HepG2 (cell line): ENCODE measurements around the gene GATAD2B. TPM values are rescaled to one million over a fixed set of nuclear protein-coding genes. Genes with fewer than 3 reads are reported as not detected.

ENCODE experiments used
- ATAC-seq: fragments of 200-7000 bp; cut with Tn5 transposase; 3 replicates; pipeline ENCODE4 v1.9.1; 2020; ENCODE audit warnings: mild to moderate bottlenecking, moderate library complexity
- BruUV-seq: library from RNA; stranded (reverse); fragments of 400-500 nt; replicated peaks from 2 replicates; lab custom pipeline; 2021; lab: Mats Ljungman, UMichigan
- CTCF ChIA-PET: fragments of 300-600 bp; formaldehyde crosslinking; extraction: SDS; loops from one replicate; lab custom pipeline; 2021; ENCODE audit warnings: low total read pairs, inconsistent platforms, low intra/inter-chr PET ratio; lab: Yijun Ruan, JAX
- POLR2A ChIA-PET: fragments of 350-600 bp; sonication (Branson Sonifier 250); formaldehyde crosslinking; loops from one replicate; lab custom pipeline; 2020; ENCODE audit warnings: antibody characterized with exemption, inconsistent platforms; lab: Yijun Ruan, JAX
- DNase-seq: peaks from one replicate; pipeline ENCODE4 v3.0.0-alpha.2; 2015; ENCODE audit warnings: low spot score
- FAIRE-seq: peaks from 3 replicates; lab custom pipeline; 2011; peaks lifted over from hg19 to GRCh38; lab: Jason Lieb, UNC
- H2AFZ ChIP-seq: one replicate; pipeline ENCODE4 v1.6.1; 2011; ENCODE audit warnings: low read length, inconsistent platforms
- H3K27ac ChIP-seq: fragments of 300-600 bp; 3 replicates; pipeline ENCODE4 v1.8.0; 2011; ENCODE audit warnings: mixed run types, mild to moderate bottlenecking, mixed read lengths, low read length, inconsistent platforms; ENCODE audit not compliant: insufficient read depth; ENCODE audit errors: extremely low read length
- H3K27me3 ChIP-seq, 2 experiments: fragments of 200-600 bp in 1 of 2; 2 replicates in 1 of 2; 3 replicates in 1 of 2; pipeline versions ENCODE4 v1.6.0 to v1.8.0; 2011; ENCODE audit warnings: low read length in 2 of 2, mild to moderate bottlenecking in 2 of 2, moderate library complexity in 2 of 2, inconsistent platforms in 1 of 2; ENCODE audit not compliant: insufficient read depth in 2 of 2, control insufficient read depth in 1 of 2
- H3K36me3 ChIP-seq, 2 experiments: fragments of 200-600 bp in 1 of 2; replicated peaks in 1 of 2; 2 replicates in 1 of 2; 3 replicates in 1 of 2; pipeline versions ENCODE4 v1.5.1 to v1.8.0; 2011; ENCODE audit warnings: low read length in 2 of 2, inconsistent platforms in 1 of 2; ENCODE audit not compliant: insufficient read depth in 2 of 2, control insufficient read depth in 1 of 2
- H3K4me1 ChIP-seq: 2 replicates; pipeline ENCODE4 v1.5.1; 2012; ENCODE audit warnings: low read length, inconsistent platforms; ENCODE audit not compliant: insufficient read depth
- H3K4me2 ChIP-seq: 2 replicates; pipeline ENCODE4 v1.6.0; 2011; ENCODE audit warnings: low read depth, low read length, inconsistent platforms
- H3K4me3 ChIP-seq, 3 experiments: fragments of 200-600 bp in 1 of 3; sonication (generic), shearing (Covaris generic) in 1 of 3; replicated peaks in 1 of 3; 2 replicates each; pipeline ENCODE4 v1.5.1; 2011 to 2016; ENCODE audit warnings: low read length in 3 of 3, inconsistent platforms in 2 of 3, low read depth in 2 of 3, mild to moderate bottlenecking in 2 of 3, control low read depth in 1 of 3, mixed read lengths in 1 of 3; ENCODE audit not compliant: insufficient read depth in 1 of 3
- H3K79me2 ChIP-seq: one replicate; pipeline ENCODE4 v1.6.1; 2011; ENCODE audit warnings: low read length, inconsistent platforms; ENCODE audit not compliant: insufficient read depth
- H3K9ac ChIP-seq: 2 replicates; pipeline ENCODE4 v1.6.0; 2011; ENCODE audit warnings: mild to moderate bottlenecking, low read depth, low read length, inconsistent platforms; ENCODE audit not compliant: insufficient read depth
- H3K9me3 ChIP-seq: 2 replicates; pipeline ENCODE4 v1.5.1; 2012; ENCODE audit warnings: mild to moderate bottlenecking, low read length
- H4K20me1 ChIP-seq: 2 replicates; pipeline ENCODE4 v1.6.0; 2011; ENCODE audit warnings: inconsistent platforms, mild to moderate bottlenecking, low read length, moderate library complexity; ENCODE audit not compliant: insufficient read depth
- DMAP1 ChIP-seq: IDR thresholded peaks from 2 replicates; pipeline ENCODE4 v1.6.1; 2016
- E2F1 ChIP-seq: sonication (generic); formaldehyde crosslinking; IDR thresholded peaks from 2 replicates; pipeline ENCODE4 v1.5.0; 2020; ENCODE audit warnings: missing genetic modification reagents
- HNF4A ChIP-seq: sonication (generic); formaldehyde crosslinking; IDR thresholded peaks from 2 replicates; pipeline ENCODE4 v1.4.0; 2020; ENCODE audit warnings: missing genetic modification reagents
- KDM1A ChIP-seq: IDR thresholded peaks from 2 replicates; pipeline ENCODE4 v1.6.1; 2016; ENCODE audit warnings: missing compliant biosample characterization
- POLR2G ChIP-seq: fragments of 200-400 bp; formaldehyde crosslinking; IDR thresholded peaks from 2 replicates; pipeline ENCODE4 v1.6.1; 2018; ENCODE audit warnings: mild to moderate bottlenecking, low read depth, low read length, moderate library complexity
- SOX13 ChIP-seq, 3 experiments: fragments of 450-650 bp in 1 of 3; sonication (generic) in 1 of 3; formaldehyde crosslinking in 1 of 3; IDR thresholded peaks in 2 of 3; conservative IDR thresholded peaks in 1 of 3; 2 replicates each; pipeline versions ENCODE4 v1.5.0 to v1.6.1; 2016 to 2020; ENCODE audit warnings: antibody characterized with exemption in 1 of 3, mild to moderate bottlenecking in 1 of 3, missing compliant biosample characterization in 1 of 3, missing genetic modification reagents in 1 of 3, moderate library complexity in 1 of 3
- ZNF615 ChIP-seq: sonication (generic); formaldehyde crosslinking; IDR thresholded peaks from 2 replicates; pipeline ENCODE4 v1.5.0; 2020; ENCODE audit warnings: mild to moderate bottlenecking, missing genetic modification reagents, borderline replicate concordance
- WGBS: methylation state at CpG from one replicate; pipeline ENCODE4 v1.1.6; 2017; ENCODE audit warnings: low lambda C conversion rate; 5-methylcytosine and 5-hydroxymethylcytosine counted together
- in situ Hi-C: cut with HindIII; loops from 2 replicates; pipeline ENCODE4 v1.10.0; 2017; ENCODE audit warnings: low pct_unique_long_range_greater_than_20kb; ENCODE audit not compliant: extremely low pct_ligation_motif_present
- intact Hi-C: fragments of 100-400 bp; cut with micrococcal nuclease; formaldehyde crosslinking; loops from one replicate; pipeline ENCODE4 v1.10.0; 2022; ENCODE audit not compliant: unreplicated experiment
- polyA plus RNA-seq, 8 experiments: library from polyadenylated mRNA; depleted of rRNA in 3 of 8; stranded (reverse) in 7 of 8; unstranded in 1 of 8; fragments of >200 nt; fragmentation: Illumina TruSeq in 4 of 8; extraction: Trizol in 4 of 8; gene quantifications; 2 replicates each; pipeline versions ENCODE4 v1.2.1 to v1.2.3, GENCODE V29; 2011 to 2016; ENCODE audit warnings: low read depth in 4 of 8, missing spikeins in 1 of 8, mixed read lengths in 1 of 8; ENCODE audit not compliant: insufficient read depth in 1 of 8
- total RNA-seq, 5 experiments: library from RNA; depleted of rRNA; stranded (reverse); fragments of >200 nt; fragmentation: Illumina TruSeq; extraction: Trizol; gene quantifications; 2 replicates each; pipeline ENCODE4 v1.2.3, GENCODE V29; 2016; ENCODE audit warnings: low read depth in 1 of 5

The GATAD2B gene
- total and polyA plus RNA-seq, 2 of the 13 experiments (the other 11 are each of a cell fraction or from before 2014, with no cell fraction given) = 3.2 to 5.2 TPM

GRCh38 chr1:153929426-153929825 is 6.7 kb upstream of the GATAD2B start (continued):
- TF ChIP-seq E2F1 (CRISPR knock-in tag) (no peak), SOX13 (IDR thresholded peaks at IDR 0.05) (no peak), SOX13 (CRISPR knock-in tag; conservative IDR thresholded peaks at IDR 0.05 in 1 of 2, IDR thresholded peaks at IDR 0.05 in 1 of 2) (no peak), DMAP1 (CRISPR knock-in tag) (no peak), HNF4A (no peak)

- WGBS = 89% methylated on average over 4 of the region's 4 CpGs
- ChIA-PET CTCF (no interaction called here), POLR2A (interaction anchor here (1.4 to 2.2 kb wide), 3 partner anchors 11 to 25 kb away, joined by 4 to 8 read pairs (median 6); partner anchors contain the start of gene DENND4B)
- no peak overlapping the region for H3K4me2 ChIP-seq
- no peak overlapping the region for H2AFZ ChIP-seq
- H3K4me3 ChIP-seq = no peak overlapping the region
- no peak overlapping the region for H3K27ac ChIP-seq
- no peaks in the 10 kb centered on the region for H3K79me2 ChIP-seq
- H4K20me1 ChIP-seq = no peaks in the 10 kb centered on the region
- H3K36me3 ChIP-seq = peaks cover 6 to 21% of the 10 kb centered on the region in 2 experiments; a peak in 3 of 5 replicates
- H3K4me1 ChIP-seq = peaks cover 8% of the 10 kb centered on the region; the same call in 1 of the 2 replicates
- FAIRE-seq = no peak
- in situ Hi-C loops = no loop called here
- H3K9ac ChIP-seq = no peak overlapping the region
- no peaks in the 10 kb centered on the region for H3K27me3 ChIP-seq
- BruUV-seq = no TSS peak
- H3K9me3 ChIP-seq = no peaks in the 10 kb centered on the region
- intact Hi-C loops = no loop called here
- DNase-seq = no peak
- TF ChIP-seq KDM1A (CRISPR knock-in tag) (no peak), POLR2G (peak; percentile 50; the same call in 1 of the 2 replicates), ZNF615 (CRISPR knock-in tag) (no peak)
- no peak for ATAC-seq
Observed at GRCh38 chr1:153928791-153929341, 6.1 kb upstream of the GATAD2B start.
